HepG2 (cell line): Measurements from ENCODE around the gene KCTD16. TPM values are rescaled to one million over a fixed set of nuclear protein-coding genes. Genes with fewer than 3 reads are reported as not detected.

Experiments
- ATAC-seq: fragments of 200-7000 bp; cut with Tn5 transposase; 3 replicates; pipeline ENCODE4 v1.9.1; 2020; ENCODE audit warnings: mild to moderate bottlenecking, moderate library complexity
- BruUV-seq: library from RNA; stranded (reverse); fragments of 400-500 nt; replicated peaks from 2 replicates; lab custom pipeline; 2021; lab: Mats Ljungman, UMichigan
- CTCF ChIA-PET: fragments of 300-600 bp; formaldehyde crosslinking; extraction: SDS; loops from one replicate; lab custom pipeline; 2021; ENCODE audit warnings: low total read pairs, inconsistent platforms, low intra/inter-chr PET ratio; lab: Yijun Ruan, JAX
- POLR2A ChIA-PET: fragments of 350-600 bp; sonication (Branson Sonifier 250); formaldehyde crosslinking; loops from one replicate; lab custom pipeline; 2020; ENCODE audit warnings: antibody characterized with exemption, inconsistent platforms; lab: Yijun Ruan, JAX
- DNase-seq: peaks from one replicate; pipeline ENCODE4 v3.0.0-alpha.2; 2015; ENCODE audit warnings: low spot score
- FAIRE-seq: peaks from 3 replicates; lab custom pipeline; 2011; peaks lifted over from hg19 to GRCh38; lab: Jason Lieb, UNC
- H2AFZ ChIP-seq: one replicate; pipeline ENCODE4 v1.6.1; 2011; ENCODE audit warnings: low read length, inconsistent platforms
- H3K27ac ChIP-seq: fragments of 300-600 bp; 3 replicates; pipeline ENCODE4 v1.8.0; 2011; ENCODE audit warnings: mixed run types, mild to moderate bottlenecking, mixed read lengths, low read length, inconsistent platforms; ENCODE audit not compliant: insufficient read depth; ENCODE audit errors: extremely low read length
- H3K27me3 ChIP-seq, 2 experiments: fragments of 200-600 bp in 1 of 2; 2 replicates in 1 of 2; 3 replicates in 1 of 2; pipeline versions ENCODE4 v1.6.0 to v1.8.0; 2011; ENCODE audit warnings: low read length in 2 of 2, mild to moderate bottlenecking in 2 of 2, moderate library complexity in 2 of 2, inconsistent platforms in 1 of 2; ENCODE audit not compliant: insufficient read depth in 2 of 2, control insufficient read depth in 1 of 2
- H3K36me3 ChIP-seq, 2 experiments: fragments of 200-600 bp in 1 of 2; replicated peaks in 1 of 2; 2 replicates in 1 of 2; 3 replicates in 1 of 2; pipeline versions ENCODE4 v1.5.1 to v1.8.0; 2011; ENCODE audit warnings: low read length in 2 of 2, inconsistent platforms in 1 of 2; ENCODE audit not compliant: insufficient read depth in 2 of 2, control insufficient read depth in 1 of 2
- H3K4me1 ChIP-seq: 2 replicates; pipeline ENCODE4 v1.5.1; 2012; ENCODE audit warnings: low read length, inconsistent platforms; ENCODE audit not compliant: insufficient read depth
- H3K4me2 ChIP-seq: 2 replicates; pipeline ENCODE4 v1.6.0; 2011; ENCODE audit warnings: low read depth, low read length, inconsistent platforms
- H3K4me3 ChIP-seq, 3 experiments: fragments of 200-600 bp in 1 of 3; sonication (generic), shearing (Covaris generic) in 1 of 3; replicated peaks in 1 of 3; 2 replicates each; pipeline ENCODE4 v1.5.1; 2011 to 2016; ENCODE audit warnings: low read length in 3 of 3, inconsistent platforms in 2 of 3, low read depth in 2 of 3, mild to moderate bottlenecking in 2 of 3, control low read depth in 1 of 3, mixed read lengths in 1 of 3; ENCODE audit not compliant: insufficient read depth in 1 of 3
- H3K79me2 ChIP-seq: one replicate; pipeline ENCODE4 v1.6.1; 2011; ENCODE audit warnings: low read length, inconsistent platforms; ENCODE audit not compliant: insufficient read depth
- H3K9ac ChIP-seq: 2 replicates; pipeline ENCODE4 v1.6.0; 2011; ENCODE audit warnings: mild to moderate bottlenecking, low read depth, low read length, inconsistent platforms; ENCODE audit not compliant: insufficient read depth
- H3K9me3 ChIP-seq: 2 replicates; pipeline ENCODE4 v1.5.1; 2012; ENCODE audit warnings: mild to moderate bottlenecking, low read length
- H4K20me1 ChIP-seq: 2 replicates; pipeline ENCODE4 v1.6.0; 2011; ENCODE audit warnings: inconsistent platforms, mild to moderate bottlenecking, low read length, moderate library complexity; ENCODE audit not compliant: insufficient read depth
- DZIP1 ChIP-seq: sonication (generic); formaldehyde crosslinking; IDR thresholded peaks from 2 replicates; pipeline ENCODE4 v1.5.0; 2020; ENCODE audit warnings: mild to moderate bottlenecking, missing genetic modification reagents
- KLF11 ChIP-seq: IDR thresholded peaks from 2 replicates; pipeline ENCODE4 v1.6.1; 2016; ENCODE audit warnings: missing compliant biosample characterization
- RFX5 ChIP-seq: IDR thresholded peaks from 2 replicates; pipeline ENCODE4 v1.6.1; 2011; ENCODE audit warnings: low read depth, low read length, improper control_type of control experiment
- SMARCE1 ChIP-seq: fragments of 450-650 bp; IDR thresholded peaks from 2 replicates; pipeline ENCODE4 v1.6.1; 2017; ENCODE audit warnings: borderline replicate concordance
- ZNF253 ChIP-seq: sonication (generic); formaldehyde crosslinking; IDR thresholded peaks from 2 replicates; pipeline ENCODE4 v1.8.0; 2022; ENCODE audit warnings: mild to moderate bottlenecking, missing genetic modification reagents, borderline replicate concordance
- ZNF260 ChIP-seq: sonication (generic); formaldehyde crosslinking; IDR thresholded peaks from 2 replicates; pipeline ENCODE4 v1.4.0; 2020; ENCODE audit warnings: missing genetic modification reagents, low read depth, mild to moderate bottlenecking, borderline replicate concordance
- ZNF354B ChIP-seq: sonication (generic); formaldehyde crosslinking; IDR thresholded peaks from 2 replicates; pipeline ENCODE4 v1.8.0; 2022; ENCODE audit warnings: mild to moderate bottlenecking, missing genetic modification reagents
- ZNF605 ChIP-seq: sonication (generic); formaldehyde crosslinking; IDR thresholded peaks from 2 replicates; pipeline ENCODE4 v1.8.0; 2022; ENCODE audit warnings: mild to moderate bottlenecking, missing genetic modification reagents
- ZNF704 ChIP-seq: sonication (generic); formaldehyde crosslinking; IDR thresholded peaks from 2 replicates; pipeline ENCODE4 v1.8.1; 2023; ENCODE audit warnings: mild to moderate bottlenecking, inconsistent platforms, moderate library complexity, missing genetic modification reagents, borderline replicate concordance
- in situ Hi-C: cut with HindIII; loops from 2 replicates; pipeline ENCODE4 v1.10.0; 2017; ENCODE audit warnings: low pct_unique_long_range_greater_than_20kb; ENCODE audit not compliant: extremely low pct_ligation_motif_present
- intact Hi-C: fragments of 100-400 bp; cut with micrococcal nuclease; formaldehyde crosslinking; loops from one replicate; pipeline ENCODE4 v1.10.0; 2022; ENCODE audit not compliant: unreplicated experiment
- polyA plus RNA-seq, 8 experiments: library from polyadenylated mRNA; depleted of rRNA in 3 of 8; stranded (reverse) in 7 of 8; unstranded in 1 of 8; fragments of >200 nt; fragmentation: Illumina TruSeq in 4 of 8; extraction: Trizol in 4 of 8; gene quantifications; 2 replicates each; pipeline versions ENCODE4 v1.2.1 to v1.2.3, GENCODE V29; 2011 to 2016; ENCODE audit warnings: low read depth in 4 of 8, missing spikeins in 1 of 8, mixed read lengths in 1 of 8; ENCODE audit not compliant: insufficient read depth in 1 of 8
- total RNA-seq, 5 experiments: library from RNA; depleted of rRNA; stranded (reverse); fragments of >200 nt; fragmentation: Illumina TruSeq; extraction: Trizol; gene quantifications; 2 replicates each; pipeline ENCODE4 v1.2.3, GENCODE V29; 2016; ENCODE audit warnings: low read depth in 1 of 5

KCTD16 gene
- total and polyA plus RNA-seq, 2 of the 13 experiments (the other 11 are each of a cell fraction or from before 2014, with no cell fraction given): 0.02 to 0.09 TPM

GRCh38 chr5:144365885-144366284 is 195.2 kb downstream of the KCTD16 start:
- CTCF ChIA-PET: no interaction called here
- intact Hi-C loops: no loop called here
- H3K27ac ChIP-seq: no peak overlapping the region
- H3K27me3 ChIP-seq: no peaks in the 10 kb centered on the region
- BruUV-seq: no TSS peak
- POLR2A ChIA-PET: no interaction called here
- no peaks in the 10 kb centered on the region for H3K4me1 ChIP-seq
- FAIRE-seq (no peak), DNase-seq (no peak), ATAC-seq (no peak)
- no peaks in the 10 kb centered on the region for H3K9me3 ChIP-seq
- H3K9ac ChIP-seq: no peak overlapping the region
- TF ChIP-seq KLF11 (CRISPR knock-in tag) (no peak), ZNF605 (no peak), ZNF354B (CRISPR knock-in tag) (no peak), ZNF260 (CRISPR knock-in tag) (no peak), ZNF704 (CRISPR knock-in tag) (no peak), DZIP1 (CRISPR knock-in tag) (no peak), SMARCE1 (no peak), ZNF253 (CRISPR knock-in tag) (no peak), RFX5 (no peak)
- no peak overlapping the region for H3K4me3 ChIP-seq
- no peak overlapping the region for H3K4me2 ChIP-seq
- no peaks in the 10 kb centered on the region for H3K79me2 ChIP-seq
- H2AFZ ChIP-seq: no peak overlapping the region
- in situ Hi-C loops: no loop called here
- no peaks in the 10 kb centered on the region for H4K20me1 ChIP-seq
- no peaks in the 10 kb centered on the region for H3K36me3 ChIP-seq
